IPS-20b (cell line): ENCODE data around the gene GFOD2.

Source experiments
- H3K27ac ChIP-seq: one replicate; pipeline ENCODE4 v1.5.1; 2013; ENCODE audit warnings: low read length
- H3K27me3 ChIP-seq: 2 replicates; pipeline ENCODE4 v1.6.1; 2013; ENCODE audit warnings: mild to moderate bottlenecking, low read length, inconsistent platforms; ENCODE audit not compliant: insufficient read depth
- H3K36me3 ChIP-seq: 2 replicates; pipeline ENCODE4 v1.6.1; 2013; ENCODE audit warnings: low read depth, mild to moderate bottlenecking, inconsistent platforms, low read length, moderate library complexity; ENCODE audit not compliant: insufficient read depth
- H3K4me1 ChIP-seq: 2 replicates; pipeline ENCODE4 v1.6.1; 2013; ENCODE audit warnings: mild to moderate bottlenecking, control low read depth, inconsistent platforms, low read length, moderate library complexity; ENCODE audit not compliant: insufficient read depth
- H3K4me3 ChIP-seq: 2 replicates; pipeline ENCODE4 v1.5.1; 2013; ENCODE audit warnings: mild to moderate bottlenecking, low read length, inconsistent platforms
- H3K9ac ChIP-seq: 2 replicates; pipeline ENCODE4 v1.6.1; 2013; ENCODE audit warnings: low read depth, mild to moderate bottlenecking, inconsistent platforms, low read length, moderate library complexity
- H3K9me3 ChIP-seq: 2 replicates; pipeline ENCODE4 v1.6.1; 2013; ENCODE audit warnings: mild to moderate bottlenecking, low read depth, low read length, inconsistent platforms; ENCODE audit not compliant: insufficient read depth

The GFOD2 gene

GRCh38 chr16:67653128-67653788 is 65.9 kb downstream of the GFOD2 start:
- Histone ChIP-seq H3K4me1 (no peaks in the 10 kb centered on the region), H3K9ac (no peak overlapping the region), H3K27ac (no peak overlapping the region), H3K9me3 (no peaks in the 10 kb centered on the region), H3K36me3 (peaks cover 8% of the 10 kb centered on the region; the same call in 1 of the 2 replicates), H3K27me3 (peaks cover 63% of the 10 kb centered on the region), H3K4me3 (peak overlapping the region; percentile 60)

GRCh38 chr16:67652578-67653127 is 66.5 kb downstream of the GFOD2 start:
- H3K27ac ChIP-seq, result no peak overlapping the region
- H3K36me3 ChIP-seq, result 0 out of 2 replicates have a peak, but pooled peaks cover 2% of the 10 kb centered on the region
- no peaks in the 10 kb centered on the region for H3K4me1 ChIP-seq
- no peak overlapping the region for H3K9ac ChIP-seq
- peaks cover 69% of the 10 kb centered on the region for H3K27me3 ChIP-seq
- H3K4me3 ChIP-seq, result peak overlapping the region; percentile 60; the same call in 1 of the 2 replicates
- no peaks in the 10 kb centered on the region for H3K9me3 ChIP-seq

DNA sequence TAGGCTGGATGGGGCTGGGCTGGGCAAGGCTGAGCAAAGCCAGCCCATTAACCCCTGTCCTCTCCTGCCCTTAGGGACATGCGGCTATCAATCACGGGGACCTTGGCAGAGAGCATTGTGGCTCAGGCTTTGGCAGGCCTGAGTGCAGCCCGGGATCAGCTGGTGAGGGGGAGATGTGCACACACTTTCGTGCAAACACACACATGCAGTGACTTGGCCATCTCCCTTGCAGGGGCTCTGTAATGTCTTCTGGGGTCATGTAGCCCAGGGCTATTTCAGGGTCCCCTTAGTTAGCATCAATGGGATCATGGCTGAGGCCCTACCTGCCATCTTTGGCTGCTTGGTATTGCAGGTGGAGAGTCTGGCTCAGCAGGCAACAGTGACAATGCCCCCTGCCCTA is 67.3 kb downstream of the GFOD2 start:
- no peak overlapping the region for H3K4me3 ChIP-seq
- no peak overlapping the region for H3K27ac ChIP-seq
- peaks cover 76% of the 10 kb centered on the region for H3K27me3 ChIP-seq
- no peak overlapping the region for H3K9ac ChIP-seq
- no peaks in the 10 kb centered on the region for H3K36me3 ChIP-seq
- no peaks in the 10 kb centered on the region for H3K4me1 ChIP-seq
- H3K9me3 ChIP-seq, result no peaks in the 10 kb centered on the region

- no peak overlapping the region for H3K27ac ChIP-seq
- no peaks in the 10 kb centered on the region for H3K36me3 ChIP-seq
- H3K27me3 ChIP-seq, result peaks cover 84% of the 10 kb centered on the region
- H3K4me1 ChIP-seq, result no peaks in the 10 kb centered on the region
- H3K9ac ChIP-seq, result no peak overlapping the region
- H3K4me3 ChIP-seq, result no peak overlapping the region
- no peaks in the 10 kb centered on the region for H3K9me3 ChIP-seq
Measured at GRCh38 chr16:67651039-67651438, 68.1 kb downstream of the GFOD2 start.

- Histone ChIP-seq H3K36me3 (no peaks in the 10 kb centered on the region), H3K9ac (no peak overlapping the region), H3K4me1 (no peaks in the 10 kb centered on the region; the same call in 1 of the 2 replicates), H3K27ac (no peak overlapping the region), H3K4me3 (no peak overlapping the region), H3K27me3 (peaks cover 90% of the 10 kb centered on the region), H3K9me3 (no peaks in the 10 kb centered on the region)
Measured at GRCh38 chr16:67650023-67650422, 69.1 kb downstream of the GFOD2 start.

DNA sequence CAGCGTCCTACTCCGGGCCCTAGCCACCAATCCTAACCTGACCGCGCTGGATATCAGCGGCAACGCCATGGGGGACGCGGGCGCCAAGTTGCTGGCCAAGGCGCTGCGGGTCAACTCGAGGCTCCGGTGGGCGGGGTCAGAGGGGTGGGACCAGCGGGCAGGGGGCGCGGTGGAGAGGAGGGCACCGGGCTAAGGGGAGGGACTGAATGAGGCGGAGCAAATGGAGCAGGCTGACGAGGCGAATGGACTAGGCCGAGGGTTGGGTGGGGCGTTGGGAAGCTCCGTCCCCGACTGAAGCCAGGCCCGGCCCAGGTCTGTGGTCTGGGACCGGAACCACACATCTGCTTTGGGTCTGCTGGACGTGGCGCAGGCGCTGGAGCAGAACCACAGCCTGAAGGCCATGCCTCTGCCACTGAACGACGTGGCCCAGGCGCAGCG is 69.6 kb downstream of the GFOD2 start:
- no peak overlapping the region for H3K27ac ChIP-seq
- H3K9me3 ChIP-seq, result no peaks in the 10 kb centered on the region
- H3K9ac ChIP-seq, result no peak overlapping the region
- peaks cover 86% of the 10 kb centered on the region for H3K27me3 ChIP-seq
- H3K36me3 ChIP-seq, result no peaks in the 10 kb centered on the region
- H3K4me1 ChIP-seq, result no peaks in the 10 kb centered on the region; the same call in 1 of the 2 replicates
- no peak overlapping the region for H3K4me3 ChIP-seq

GRCh38 chr16:67648764-67649407 is 70.2 kb downstream of the GFOD2 start:
- Histone ChIP-seq H3K4me1 (no peaks in the 10 kb centered on the region; the same call in 1 of the 2 replicates), H3K36me3 (no peaks in the 10 kb centered on the region), H3K4me3 (no peak overlapping the region), H3K9ac (no peak overlapping the region), H3K27ac (no peak overlapping the region), H3K27me3 (peaks cover 86% of the 10 kb centered on the region), H3K9me3 (no peaks in the 10 kb centered on the region)

GRCh38 chr16:67648088-67648763 is 70.9 kb downstream of the GFOD2 start:
- no peak overlapping the region for H3K27ac ChIP-seq
- H3K4me1 ChIP-seq, result no peaks in the 10 kb centered on the region; the same call in 1 of the 2 replicates
- H3K36me3 ChIP-seq, result no peaks in the 10 kb centered on the region
- peaks cover 82% of the 10 kb centered on the region for H3K27me3 ChIP-seq
- no peak overlapping the region for H3K4me3 ChIP-seq
- no peaks in the 10 kb centered on the region for H3K9me3 ChIP-seq
- H3K9ac ChIP-seq, result no peak overlapping the region

DNA sequence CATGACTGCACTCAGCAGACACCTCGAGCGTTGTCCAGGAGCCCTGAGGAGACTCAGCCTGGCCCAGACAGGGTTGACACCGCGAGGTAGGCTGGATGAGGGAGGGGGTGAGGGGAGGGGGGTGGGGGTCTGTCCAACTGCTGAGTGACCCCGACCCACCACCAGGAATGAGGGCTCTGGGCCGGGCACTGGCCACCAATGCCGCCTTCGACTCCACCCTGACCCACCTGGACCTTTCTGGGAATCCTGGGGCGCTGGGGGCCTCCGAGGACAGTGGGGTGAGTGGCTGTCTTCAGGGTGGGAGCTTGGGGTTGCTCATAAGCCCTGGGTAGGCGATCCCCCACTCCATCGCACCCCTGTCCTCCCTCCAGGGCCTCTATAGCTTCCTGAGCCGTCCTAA is 71.4 kb downstream of the GFOD2 start:
- H3K36me3 ChIP-seq, result no peaks in the 10 kb centered on the region
- H3K9ac ChIP-seq, result no peak overlapping the region
- H3K27me3 ChIP-seq, result peaks cover 80% of the 10 kb centered on the region
- H3K4me3 ChIP-seq, result no peak overlapping the region
- H3K9me3 ChIP-seq, result no peaks in the 10 kb centered on the region
- H3K27ac ChIP-seq, result no peak overlapping the region
- H3K4me1 ChIP-seq, result no peaks in the 10 kb centered on the region; the same call in 1 of the 2 replicates

GRCh38 chr16:67647111-67647651 is 71.9 kb downstream of the GFOD2 start:
- Histone ChIP-seq H3K9ac (no peak overlapping the region), H3K27ac (no peak overlapping the region), H3K27me3 (peaks cover 77% of the 10 kb centered on the region), H3K4me3 (no peak overlapping the region), H3K9me3 (no peaks in the 10 kb centered on the region), H3K36me3 (no peaks in the 10 kb centered on the region), H3K4me1 (no peaks in the 10 kb centered on the region; the same call in 1 of the 2 replicates)

DNA sequence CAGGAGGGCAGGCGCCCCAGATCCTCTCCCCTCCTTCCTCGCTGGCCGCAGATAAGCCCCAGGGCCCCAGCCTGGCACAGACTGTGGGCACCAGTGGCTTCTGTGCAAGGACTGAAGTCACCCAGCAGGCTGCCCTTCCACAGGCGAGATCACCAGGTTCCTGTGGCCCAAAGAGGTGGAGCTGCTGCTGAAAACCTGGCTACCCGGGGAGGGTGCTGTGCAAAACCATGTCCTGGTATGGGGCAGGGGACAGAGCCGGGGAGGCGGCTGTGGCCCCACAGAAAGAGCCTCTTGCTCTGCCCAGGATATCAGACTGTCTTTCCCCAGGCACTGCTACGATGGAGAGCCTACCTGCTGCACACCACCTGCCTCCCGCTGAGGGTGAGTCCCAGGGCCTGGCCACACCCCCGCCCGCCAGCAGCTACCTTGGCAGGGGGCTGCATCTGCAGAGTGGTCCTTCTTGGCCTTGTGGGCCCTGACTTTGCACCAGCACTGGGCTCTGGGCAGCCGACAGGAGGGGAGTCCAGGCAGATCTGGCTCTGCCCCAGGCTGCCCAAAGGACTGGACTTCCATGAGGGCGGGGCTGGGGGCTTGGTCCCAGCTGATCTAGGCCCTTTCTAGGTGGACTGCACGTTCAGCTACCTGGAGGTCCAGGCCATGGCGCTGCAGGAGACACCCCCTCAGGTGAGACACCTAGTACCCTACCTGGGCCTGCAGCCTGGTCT is 73.6 kb downstream of the GFOD2 start:
- H3K9ac ChIP-seq, result peak overlapping the region; percentile 69
- no peak overlapping the region for H3K27ac ChIP-seq
- peaks cover 61% of the 10 kb centered on the region for H3K27me3 ChIP-seq
- H3K4me1 ChIP-seq, result no peaks in the 10 kb centered on the region; the same call in 1 of the 2 replicates
- no peaks in the 10 kb centered on the region for H3K9me3 ChIP-seq
- H3K36me3 ChIP-seq, result no peaks in the 10 kb centered on the region
- H3K4me3 ChIP-seq, result peak overlapping the region; percentile 63
